Astrocyte (in vitro differentiated cells and primary cell): ENCODE results near the gene FBXL4. TPM values are rescaled to one million over a fixed set of nuclear protein-coding genes. Genes with fewer than 3 reads are reported as not detected.

Experiments used
- DNase-seq: peaks from one replicate; pipeline ENCODE4 v3.0.0-alpha.2; 2010; ENCODE audit warnings: low read depth
- FAIRE-seq: peaks from 2 replicates; lab custom pipeline; 2011; peaks lifted over from hg19 to GRCh38; lab: Jason Lieb, UNC
- H2AFZ ChIP-seq: 2 replicates; pipeline ENCODE4 v1.6.0; 2012; ENCODE audit warnings: low read depth, low read length, inconsistent platforms
- H3K27ac ChIP-seq: 2 replicates; pipeline ENCODE4 v1.5.1; 2011; ENCODE audit warnings: low read depth, low read length, inconsistent platforms
- H3K27me3 ChIP-seq: 2 replicates; pipeline ENCODE4 v1.6.0; 2011; ENCODE audit warnings: low read length, inconsistent platforms; ENCODE audit not compliant: insufficient read depth
- H3K36me3 ChIP-seq: 2 replicates; pipeline ENCODE4 v1.5.1; 2011; ENCODE audit warnings: low read length, inconsistent platforms; ENCODE audit not compliant: insufficient read depth
- H3K4me1 ChIP-seq: 2 replicates; pipeline ENCODE4 v1.5.1; 2011; ENCODE audit warnings: low read length, inconsistent platforms; ENCODE audit not compliant: insufficient read depth
- H3K4me2 ChIP-seq: 2 replicates; pipeline ENCODE4 v1.6.0; 2012; ENCODE audit warnings: low read length, inconsistent platforms
- H3K4me3 ChIP-seq: 2 replicates; pipeline ENCODE4 v1.5.1; 2011; ENCODE audit warnings: low read depth, mild to moderate bottlenecking, low read length, inconsistent platforms; ENCODE audit not compliant: insufficient read depth
- H3K79me2 ChIP-seq: 2 replicates; pipeline ENCODE4 v1.6.0; 2012; ENCODE audit warnings: mild to moderate bottlenecking, low read length, inconsistent platforms; ENCODE audit not compliant: insufficient read depth
- H3K9ac ChIP-seq: 2 replicates; pipeline ENCODE4 v1.6.0; 2012; ENCODE audit warnings: mild to moderate bottlenecking, low read length, inconsistent platforms
- H3K9me3 ChIP-seq: 2 replicates; pipeline ENCODE4 v1.5.1; 2012; ENCODE audit warnings: low read depth, mild to moderate bottlenecking, low read length, inconsistent platforms; ENCODE audit not compliant: insufficient read depth
- H4K20me1 ChIP-seq: 2 replicates; pipeline ENCODE4 v1.6.0; 2012; ENCODE audit warnings: low read length, inconsistent platforms; ENCODE audit not compliant: insufficient read depth
- H3K27ac Mint-ChIP-seq: one replicate; pipeline ENCODE4 v1.8.0; 2021; ENCODE audit warnings: mild to moderate bottlenecking, mixed read lengths; ENCODE audit not compliant: unreplicated experiment
- H3K27me3 Mint-ChIP-seq: one replicate; pipeline ENCODE4 v1.8.0; 2021; ENCODE audit warnings: low read depth, mixed read lengths; ENCODE audit not compliant: unreplicated experiment
- H3K36me3 Mint-ChIP-seq: one replicate; pipeline ENCODE4 v1.8.0; 2021; ENCODE audit warnings: low read depth, mixed read lengths; ENCODE audit not compliant: unreplicated experiment
- H3K4me1 Mint-ChIP-seq: one replicate; pipeline ENCODE4 v1.8.0; 2021; ENCODE audit warnings: low read depth, mixed read lengths; ENCODE audit not compliant: unreplicated experiment
- H3K4me3 Mint-ChIP-seq: one replicate; pipeline ENCODE4 v1.8.0; 2021; ENCODE audit warnings: mild to moderate bottlenecking, moderate library complexity, mixed read lengths; ENCODE audit not compliant: unreplicated experiment
- H3K9me3 Mint-ChIP-seq: one replicate; pipeline ENCODE4 v1.8.0; 2021; ENCODE audit warnings: mild to moderate bottlenecking, mixed read lengths; ENCODE audit not compliant: unreplicated experiment
- EZH2 ChIP-seq: IDR thresholded peaks from 2 replicates; pipeline ENCODE4 v1.6.1; 2012; ENCODE audit warnings: mild to moderate bottlenecking, low read length, inconsistent platforms; ENCODE audit not compliant: insufficient read depth
- total RNA-seq: library from RNA; stranded (reverse); gene quantifications from 2 replicates; pipeline ENCODE4 v1.2.1, GENCODE V29; 2021
- TF ChIP-seq, protein P1 (sequence below): IDR thresholded peaks from 2 replicates; pipeline ENCODE4 v1.5.1; 2011; ENCODE audit warnings: low read depth, mild to moderate bottlenecking, inconsistent platforms, low read length, moderate library complexity; ENCODE audit not compliant: insufficient read depth

Gene FBXL4
- total RNA-seq, 1 donor from 2014 or later = 16.1 TPM

DNA sequence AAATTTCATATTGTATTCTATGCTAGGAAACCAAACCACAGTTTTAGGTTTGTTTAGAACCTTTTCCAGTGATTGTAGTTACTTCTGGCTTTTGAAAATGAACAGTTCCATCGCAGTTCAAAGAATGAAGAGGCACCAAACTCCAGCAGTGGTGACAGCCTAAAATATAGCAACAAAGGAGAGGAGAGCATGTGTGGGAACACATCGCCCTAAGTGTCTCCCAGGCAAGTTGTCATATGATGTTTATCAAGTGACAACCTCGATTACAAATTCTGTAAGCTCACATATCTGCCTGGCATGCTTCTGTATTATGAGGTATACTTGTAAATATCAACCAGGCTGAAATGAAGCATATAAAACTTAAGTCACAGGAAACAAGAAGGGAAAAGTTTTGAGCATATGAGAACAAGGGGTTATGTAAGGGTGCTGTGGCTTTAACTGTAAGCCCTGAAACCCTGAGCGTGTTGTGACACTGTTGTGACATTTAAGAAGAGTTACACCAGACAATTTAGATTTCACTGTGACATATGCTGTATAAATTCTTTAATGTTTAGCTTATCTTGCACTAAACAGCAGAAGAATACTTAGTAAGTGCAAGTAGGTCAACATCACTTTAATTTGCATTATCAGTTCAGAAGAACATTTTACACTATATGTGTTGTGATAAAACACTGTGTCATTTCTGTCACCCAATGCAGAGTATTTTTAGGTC, 29.1 kb upstream of the FBXL4 start:
- FAIRE-seq = no peak
- H3K4me1 ChIP-seq = no peaks in the 10 kb centered on the region
- DNase-seq = no peak
- H3K4me1 Mint-ChIP-seq = no peaks in the 10 kb centered on the region
- no peak overlapping the region for H2AFZ ChIP-seq
- H3K4me3 ChIP-seq = no peak overlapping the region
- H3K4me3 Mint-ChIP-seq = no peak overlapping the region
- peaks cover 2% of the 10 kb centered on the region for H3K27me3 Mint-ChIP-seq
- H3K9me3 Mint-ChIP-seq = no peaks in the 10 kb centered on the region
- H4K20me1 ChIP-seq = no peaks in the 10 kb centered on the region
- no peak for TF ChIP-seq EZH2
- TF ChIP-seq, protein P1, sequence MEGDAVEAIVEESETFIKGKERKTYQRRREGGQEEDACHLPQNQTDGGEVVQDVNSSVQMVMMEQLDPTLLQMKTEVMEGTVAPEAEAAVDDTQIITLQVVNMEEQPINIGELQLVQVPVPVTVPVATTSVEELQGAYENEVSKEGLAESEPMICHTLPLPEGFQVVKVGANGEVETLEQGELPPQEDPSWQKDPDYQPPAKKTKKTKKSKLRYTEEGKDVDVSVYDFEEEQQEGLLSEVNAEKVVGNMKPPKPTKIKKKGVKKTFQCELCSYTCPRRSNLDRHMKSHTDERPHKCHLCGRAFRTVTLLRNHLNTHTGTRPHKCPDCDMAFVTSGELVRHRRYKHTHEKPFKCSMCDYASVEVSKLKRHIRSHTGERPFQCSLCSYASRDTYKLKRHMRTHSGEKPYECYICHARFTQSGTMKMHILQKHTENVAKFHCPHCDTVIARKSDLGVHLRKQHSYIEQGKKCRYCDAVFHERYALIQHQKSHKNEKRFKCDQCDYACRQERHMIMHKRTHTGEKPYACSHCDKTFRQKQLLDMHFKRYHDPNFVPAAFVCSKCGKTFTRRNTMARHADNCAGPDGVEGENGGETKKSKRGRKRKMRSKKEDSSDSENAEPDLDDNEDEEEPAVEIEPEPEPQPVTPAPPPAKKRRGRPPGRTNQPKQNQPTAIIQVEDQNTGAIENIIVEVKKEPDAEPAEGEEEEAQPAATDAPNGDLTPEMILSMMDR = no peak
- no peaks in the 10 kb centered on the region for H3K9me3 ChIP-seq
- no peak overlapping the region for H3K4me2 ChIP-seq
- no peak overlapping the region for H3K27ac ChIP-seq
- H3K27ac Mint-ChIP-seq = no peak overlapping the region
- no peaks in the 10 kb centered on the region for H3K27me3 ChIP-seq
- H3K36me3 ChIP-seq = no peaks in the 10 kb centered on the region
- no peak overlapping the region for H3K9ac ChIP-seq
- no peaks in the 10 kb centered on the region for H3K36me3 Mint-ChIP-seq
- H3K79me2 ChIP-seq = no peaks in the 10 kb centered on the region

DNA sequence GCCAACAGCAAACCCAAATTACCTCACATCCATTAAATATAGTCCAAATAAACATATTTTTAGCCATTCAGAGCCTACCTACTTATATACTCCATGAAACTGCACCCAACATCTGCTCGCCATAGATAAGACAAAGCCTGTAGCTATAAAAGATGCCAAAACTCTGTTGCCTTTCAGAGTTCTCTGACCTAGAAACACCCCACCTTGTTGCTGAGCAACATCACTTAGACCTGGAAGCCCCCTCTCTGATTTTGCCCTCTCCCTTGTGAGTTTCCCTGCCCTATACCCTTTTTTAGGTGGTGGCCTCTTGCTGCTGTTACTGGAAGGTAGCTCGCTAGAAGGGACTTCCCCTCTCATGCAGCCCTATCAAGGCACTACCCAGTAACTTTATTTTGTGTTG, 27.7 kb upstream of the FBXL4 start:
- no peaks in the 10 kb centered on the region for H3K9me3 ChIP-seq
- H3K9ac ChIP-seq = no peak overlapping the region
- H3K27me3 Mint-ChIP-seq = no peaks in the 10 kb centered on the region
- no peaks in the 10 kb centered on the region for H4K20me1 ChIP-seq
- no peak overlapping the region for H2AFZ ChIP-seq
- TF ChIP-seq EZH2 = no peak
- TF ChIP-seq, protein P1 = no peak
- no peak overlapping the region for H3K4me2 ChIP-seq
- no peaks in the 10 kb centered on the region for H3K36me3 Mint-ChIP-seq
- DNase-seq = no peak
- H3K4me3 Mint-ChIP-seq = no peak overlapping the region
- H3K9me3 Mint-ChIP-seq = no peaks in the 10 kb centered on the region
- H3K4me3 ChIP-seq = no peak overlapping the region
- H3K4me1 Mint-ChIP-seq = no peaks in the 10 kb centered on the region
- H3K79me2 ChIP-seq = no peaks in the 10 kb centered on the region
- no peak overlapping the region for H3K27ac Mint-ChIP-seq
- no peaks in the 10 kb centered on the region for H3K27me3 ChIP-seq
- FAIRE-seq = no peak
- no peak overlapping the region for H3K27ac ChIP-seq
- H3K4me1 ChIP-seq = no peaks in the 10 kb centered on the region
- H3K36me3 ChIP-seq = no peaks in the 10 kb centered on the region

DNA sequence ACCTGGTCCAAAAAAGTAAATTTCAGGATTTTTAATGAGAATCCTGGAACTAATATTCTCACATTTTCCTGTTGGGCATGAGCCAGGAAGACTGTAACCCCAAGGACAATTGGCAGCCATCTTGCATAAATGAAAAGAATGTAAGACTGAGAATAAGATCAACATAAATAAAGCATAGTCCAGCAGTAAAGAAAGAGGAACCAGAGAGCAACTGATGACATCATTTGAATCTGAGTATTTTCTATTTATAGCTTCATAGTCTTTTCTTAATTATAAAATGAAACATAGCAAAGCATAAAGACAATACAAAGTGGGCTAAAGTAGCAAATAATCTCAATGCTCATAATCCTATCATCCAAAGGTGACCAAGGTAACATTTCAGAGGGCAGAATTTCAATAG, 26.6 kb upstream of the FBXL4 start:
- H3K9me3 Mint-ChIP-seq = no peaks in the 10 kb centered on the region
- Histone ChIP-seq H3K9ac (no peak overlapping the region), H3K4me3 (no peak overlapping the region), H3K4me1 (no peaks in the 10 kb centered on the region), H4K20me1 (no peaks in the 10 kb centered on the region), H3K4me2 (no peak overlapping the region), H3K36me3 (no peaks in the 10 kb centered on the region), H3K27ac (no peak overlapping the region), H3K9me3 (no peaks in the 10 kb centered on the region), H3K27me3 (no peaks in the 10 kb centered on the region), H2AFZ (no peak overlapping the region), H3K79me2 (no peaks in the 10 kb centered on the region)
- no peak overlapping the region for H3K4me3 Mint-ChIP-seq
- FAIRE-seq = no peak
- DNase-seq = no peak
- no peak for TF ChIP-seq EZH2
- TF ChIP-seq, protein P1 = no peak
- no peaks in the 10 kb centered on the region for H3K36me3 Mint-ChIP-seq
- no peaks in the 10 kb centered on the region for H3K27me3 Mint-ChIP-seq
- no peak overlapping the region for H3K27ac Mint-ChIP-seq
- no peaks in the 10 kb centered on the region for H3K4me1 Mint-ChIP-seq
